GM12865 (cell line): Measurements from ENCODE around the gene MMP28.

Experiments used
- DNase-seq: peaks from one replicate; pipeline ENCODE4 v3.0.0; 2010; ENCODE audit warnings: low read depth
- H3K4me3 ChIP-seq: 2 replicates; pipeline ENCODE4 v1.5.1; 2011; ENCODE audit warnings: mild to moderate bottlenecking, low read depth, low read length, control low read depth
- TF ChIP-seq, protein P1 (sequence below): IDR thresholded peaks from 2 replicates; pipeline ENCODE4 v1.5.1; 2011; ENCODE audit warnings: low read length, control low read depth, low read depth, inconsistent platforms; ENCODE audit not compliant: insufficient read depth; ENCODE audit errors: missing control alignments

Gene MMP28

DNA sequence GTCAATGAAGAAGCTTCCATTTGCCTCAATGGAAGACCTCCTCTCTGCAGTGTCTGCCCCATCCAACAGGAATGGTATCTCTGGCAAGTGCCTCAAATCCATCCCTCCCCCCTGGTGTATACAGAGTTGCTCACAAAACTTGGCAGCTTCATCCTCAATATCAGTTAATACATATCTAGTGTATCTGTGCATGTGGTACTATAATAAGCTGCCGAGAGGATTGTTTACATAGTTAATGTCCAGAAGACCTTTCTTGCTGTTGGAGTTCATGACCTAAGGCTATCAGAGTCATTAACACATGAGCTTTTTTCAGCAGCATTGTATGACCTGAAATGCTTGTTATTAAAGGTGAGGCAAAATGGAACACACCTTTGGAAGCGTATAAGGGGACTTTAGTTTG lies 78.0 kb downstream of the MMP28 start:
- TF ChIP-seq, protein P1, sequence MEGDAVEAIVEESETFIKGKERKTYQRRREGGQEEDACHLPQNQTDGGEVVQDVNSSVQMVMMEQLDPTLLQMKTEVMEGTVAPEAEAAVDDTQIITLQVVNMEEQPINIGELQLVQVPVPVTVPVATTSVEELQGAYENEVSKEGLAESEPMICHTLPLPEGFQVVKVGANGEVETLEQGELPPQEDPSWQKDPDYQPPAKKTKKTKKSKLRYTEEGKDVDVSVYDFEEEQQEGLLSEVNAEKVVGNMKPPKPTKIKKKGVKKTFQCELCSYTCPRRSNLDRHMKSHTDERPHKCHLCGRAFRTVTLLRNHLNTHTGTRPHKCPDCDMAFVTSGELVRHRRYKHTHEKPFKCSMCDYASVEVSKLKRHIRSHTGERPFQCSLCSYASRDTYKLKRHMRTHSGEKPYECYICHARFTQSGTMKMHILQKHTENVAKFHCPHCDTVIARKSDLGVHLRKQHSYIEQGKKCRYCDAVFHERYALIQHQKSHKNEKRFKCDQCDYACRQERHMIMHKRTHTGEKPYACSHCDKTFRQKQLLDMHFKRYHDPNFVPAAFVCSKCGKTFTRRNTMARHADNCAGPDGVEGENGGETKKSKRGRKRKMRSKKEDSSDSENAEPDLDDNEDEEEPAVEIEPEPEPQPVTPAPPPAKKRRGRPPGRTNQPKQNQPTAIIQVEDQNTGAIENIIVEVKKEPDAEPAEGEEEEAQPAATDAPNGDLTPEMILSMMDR, result no peak
- H3K4me3 ChIP-seq, result no peak overlapping the region
- no peak for DNase-seq

DNA sequence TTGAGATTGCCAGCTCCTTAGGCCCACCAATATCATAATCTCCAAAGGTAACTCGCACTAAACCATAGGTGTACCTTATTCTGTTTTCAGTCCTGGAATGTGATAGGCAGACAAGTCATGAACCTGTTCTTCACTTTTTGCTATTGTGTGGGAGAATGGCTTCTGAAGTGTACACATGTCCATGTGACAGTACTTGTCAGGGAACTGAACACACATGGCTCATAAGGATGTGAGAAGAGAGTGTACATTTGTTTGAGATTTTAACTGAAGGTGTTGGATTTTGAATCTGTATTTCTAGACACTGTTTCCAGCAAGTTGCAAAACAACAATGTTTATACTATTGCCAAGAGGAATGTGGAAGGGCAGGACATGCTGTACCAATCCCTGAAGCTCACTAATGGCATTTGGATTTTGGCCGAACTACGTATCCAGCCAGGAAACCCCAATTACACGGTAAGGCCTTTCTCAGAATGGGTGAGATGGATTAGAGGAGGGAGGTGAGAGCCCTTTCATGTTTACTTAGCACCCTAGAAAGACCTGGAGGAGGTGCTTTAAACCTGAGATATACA lies 78.5 kb downstream of the MMP28 start:
- no peak for DNase-seq
- no peak overlapping the region for H3K4me3 ChIP-seq
- TF ChIP-seq, protein P1, result no peak

DNA sequence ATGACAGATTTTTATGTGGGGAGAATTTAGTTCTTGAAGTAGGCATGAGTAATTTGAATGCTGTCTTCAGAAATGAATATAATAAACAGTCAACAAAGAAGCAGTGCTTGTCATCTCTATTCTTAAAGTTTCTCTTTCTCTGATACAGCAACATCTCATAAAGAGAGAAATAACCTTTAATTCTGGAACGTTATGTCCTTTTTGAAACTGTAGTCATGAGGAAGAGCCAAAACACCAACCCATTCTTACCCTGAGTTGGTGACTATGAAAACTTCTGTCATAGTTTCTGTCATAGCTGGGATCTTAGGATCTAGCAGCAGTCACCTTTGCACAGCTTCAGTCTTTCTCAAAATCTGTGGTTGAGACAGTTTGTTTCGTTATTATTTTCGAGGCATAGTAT lies 79.3 kb downstream of the MMP28 start:
- no peak for DNase-seq
- H3K4me3 ChIP-seq, result no peak overlapping the region
- TF ChIP-seq, protein P1, result no peak
